ENCODE measurements around the gene SLC51B.
A peak's percentile ranks its signal among the peaks of the same experiment; 100 is the strongest.

Gene SLC51B

GRCh38 chr15:65081270-65081669 lies 36.1 kb downstream of the SLC51B start:
- Histone ChIP-seq H3K36me3 (ENCODE audit: low read depth) (no peaks in the 10 kb centered on the region), H3K9me3 (ENCODE audit: severe bottlenecking) (no peaks in the 10 kb centered on the region), H3K27me3 (ENCODE audit: insufficient read depth, poor library complexity, severe bottlenecking) (peaks cover 15% of the 10 kb centered on the region), H3K4me1 (ENCODE audit: insufficient read depth, poor library complexity, severe bottlenecking) (no peaks in the 10 kb centered on the region), H3K27ac (ENCODE audit: poor library complexity, severe bottlenecking) (no peak overlapping the region), H3K4me3 (ENCODE audit: severe bottlenecking) (no peak overlapping the region)
- ATAC-seq (ENCODE audit: low read depth) = no peak
- TF ChIP-seq, protein P1, sequence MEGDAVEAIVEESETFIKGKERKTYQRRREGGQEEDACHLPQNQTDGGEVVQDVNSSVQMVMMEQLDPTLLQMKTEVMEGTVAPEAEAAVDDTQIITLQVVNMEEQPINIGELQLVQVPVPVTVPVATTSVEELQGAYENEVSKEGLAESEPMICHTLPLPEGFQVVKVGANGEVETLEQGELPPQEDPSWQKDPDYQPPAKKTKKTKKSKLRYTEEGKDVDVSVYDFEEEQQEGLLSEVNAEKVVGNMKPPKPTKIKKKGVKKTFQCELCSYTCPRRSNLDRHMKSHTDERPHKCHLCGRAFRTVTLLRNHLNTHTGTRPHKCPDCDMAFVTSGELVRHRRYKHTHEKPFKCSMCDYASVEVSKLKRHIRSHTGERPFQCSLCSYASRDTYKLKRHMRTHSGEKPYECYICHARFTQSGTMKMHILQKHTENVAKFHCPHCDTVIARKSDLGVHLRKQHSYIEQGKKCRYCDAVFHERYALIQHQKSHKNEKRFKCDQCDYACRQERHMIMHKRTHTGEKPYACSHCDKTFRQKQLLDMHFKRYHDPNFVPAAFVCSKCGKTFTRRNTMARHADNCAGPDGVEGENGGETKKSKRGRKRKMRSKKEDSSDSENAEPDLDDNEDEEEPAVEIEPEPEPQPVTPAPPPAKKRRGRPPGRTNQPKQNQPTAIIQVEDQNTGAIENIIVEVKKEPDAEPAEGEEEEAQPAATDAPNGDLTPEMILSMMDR (IDR thresholded peaks at IDR 0.05; ENCODE audit: poor library complexity, severe bottlenecking) = no peak
- DNase-seq (ENCODE audit: low spot score) = no peak

DNA sequence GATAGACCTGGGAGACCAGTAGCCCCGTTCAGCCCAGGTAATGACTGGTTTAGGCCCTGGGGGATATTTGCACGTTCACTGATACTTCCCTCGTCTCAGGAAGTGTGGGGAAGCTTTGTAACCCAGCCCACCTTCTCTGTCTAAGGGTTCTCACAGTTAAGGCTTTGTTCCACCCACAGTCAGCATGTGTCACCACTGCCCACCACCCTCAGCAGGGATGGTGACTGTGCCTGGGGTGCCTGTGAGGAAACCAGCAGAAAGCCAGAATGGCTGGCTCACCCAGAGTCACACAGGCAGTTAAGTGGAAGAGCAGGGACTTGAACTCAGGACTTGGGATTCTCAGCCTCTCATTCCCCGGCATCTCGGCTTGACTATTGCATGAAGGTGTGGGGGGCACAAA lies 36.6 kb downstream of the SLC51B start:
- TF ChIP-seq, protein P1 (IDR thresholded peaks at IDR 0.05; ENCODE audit: poor library complexity, severe bottlenecking) = no peak
- Histone ChIP-seq H3K9me3 (ENCODE audit: severe bottlenecking) (no peaks in the 10 kb centered on the region), H3K27ac (ENCODE audit: poor library complexity, severe bottlenecking) (no peak overlapping the region), H3K4me1 (ENCODE audit: insufficient read depth, poor library complexity, severe bottlenecking) (no peaks in the 10 kb centered on the region), H3K27me3 (ENCODE audit: insufficient read depth, poor library complexity, severe bottlenecking) (peaks cover 12% of the 10 kb centered on the region), H3K36me3 (ENCODE audit: low read depth) (no peaks in the 10 kb centered on the region), H3K4me3 (ENCODE audit: severe bottlenecking) (no peak overlapping the region)
- no peak for ATAC-seq (ENCODE audit: low read depth)
- DNase-seq (ENCODE audit: low spot score) = no peak

- Histone ChIP-seq H3K27ac (ENCODE audit: poor library complexity, severe bottlenecking) (no peak overlapping the region), H3K4me3 (ENCODE audit: severe bottlenecking) (no peak overlapping the region), H3K27me3 (ENCODE audit: insufficient read depth, poor library complexity, severe bottlenecking) (peaks cover 5% of the 10 kb centered on the region), H3K4me1 (ENCODE audit: insufficient read depth, poor library complexity, severe bottlenecking) (no peaks in the 10 kb centered on the region), H3K9me3 (ENCODE audit: severe bottlenecking) (no peaks in the 10 kb centered on the region), H3K36me3 (ENCODE audit: low read depth) (no peaks in the 10 kb centered on the region)
- ATAC-seq (ENCODE audit: low read depth) (peak; percentile 36; the same call in 2 of the 3 replicates), DNase-seq (ENCODE audit: low spot score) (no peak)
- TF ChIP-seq, protein P1 (IDR thresholded peaks at IDR 0.05; ENCODE audit: poor library complexity, severe bottlenecking) = no peak
Observed at GRCh38 chr15:65082303-65082953, 37.2 kb downstream of the SLC51B start.

DNA sequence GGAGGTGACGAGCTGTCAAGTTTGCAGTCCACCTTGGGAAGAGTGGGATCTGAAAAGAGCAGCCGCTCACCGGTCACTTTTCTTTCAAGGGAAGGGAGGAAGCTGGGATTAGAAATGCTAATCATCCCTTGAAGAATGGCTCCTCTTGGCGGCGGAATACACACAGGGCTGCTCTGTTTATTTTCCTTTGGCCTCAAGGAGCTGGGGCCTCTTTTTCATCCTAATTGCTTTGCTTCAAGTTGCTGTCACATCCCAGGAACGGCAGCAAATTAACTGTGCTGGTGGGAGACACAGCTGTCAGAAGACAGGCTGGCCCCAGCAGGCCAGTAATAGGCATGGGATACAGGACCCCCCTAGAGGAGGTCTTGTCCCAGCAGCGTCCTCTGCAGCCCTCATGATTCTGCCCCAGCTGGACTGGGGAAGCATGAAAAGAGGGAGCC lies 38.1 kb downstream of the SLC51B start:
- Histone ChIP-seq H3K27me3 (ENCODE audit: insufficient read depth, poor library complexity, severe bottlenecking) (no peaks in the 10 kb centered on the region), H3K27ac (ENCODE audit: poor library complexity, severe bottlenecking) (no peak overlapping the region), H3K9me3 (ENCODE audit: severe bottlenecking) (no peaks in the 10 kb centered on the region), H3K4me3 (ENCODE audit: severe bottlenecking) (no peak overlapping the region), H3K36me3 (ENCODE audit: low read depth) (no peaks in the 10 kb centered on the region), H3K4me1 (ENCODE audit: insufficient read depth, poor library complexity, severe bottlenecking) (no peaks in the 10 kb centered on the region)
- TF ChIP-seq, protein P1 (IDR thresholded peaks at IDR 0.05; ENCODE audit: poor library complexity, severe bottlenecking) = no peak
- ATAC-seq (ENCODE audit: low read depth) = no peak
- no peak for DNase-seq (ENCODE audit: low spot score)

DNA sequence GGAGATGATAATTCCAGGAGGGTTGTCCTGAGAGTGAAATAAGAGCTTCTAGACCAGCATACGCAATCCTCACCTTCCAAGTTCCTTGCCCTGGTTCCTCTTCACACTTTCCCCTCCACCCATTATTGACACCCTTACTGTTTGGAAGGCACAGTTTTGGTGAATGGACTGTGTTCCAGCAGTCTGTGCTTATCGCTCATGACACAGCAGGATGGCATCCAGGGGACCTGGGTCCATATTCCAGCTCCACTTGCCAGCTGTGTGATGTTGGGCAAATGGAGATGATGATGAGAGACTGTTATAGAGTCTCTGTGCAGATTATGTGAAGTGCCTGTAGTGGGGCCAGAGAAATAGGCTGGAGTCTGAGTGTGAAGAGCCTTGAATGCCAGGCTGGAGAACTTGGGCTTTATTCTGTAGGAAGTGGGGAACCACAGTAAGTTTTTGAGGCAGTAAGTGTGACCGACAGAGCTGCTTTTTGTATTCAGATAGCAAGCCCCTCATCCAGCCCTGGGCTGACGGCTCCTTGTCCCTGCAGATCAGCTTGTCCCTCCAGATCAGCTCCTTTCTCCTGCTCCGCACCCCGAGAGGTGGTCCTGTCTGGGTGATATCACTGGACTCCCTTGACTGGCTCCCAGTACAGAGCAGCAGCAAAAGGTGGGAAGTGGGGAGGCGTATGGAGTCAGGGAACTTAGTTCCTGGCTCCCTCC lies 39.5 kb downstream of the SLC51B start:
- Histone ChIP-seq H3K27me3 (ENCODE audit: insufficient read depth, poor library complexity, severe bottlenecking) (no peaks in the 10 kb centered on the region), H3K4me1 (ENCODE audit: insufficient read depth, poor library complexity, severe bottlenecking) (no peaks in the 10 kb centered on the region), H3K9me3 (ENCODE audit: severe bottlenecking) (no peaks in the 10 kb centered on the region), H3K36me3 (ENCODE audit: low read depth) (no peaks in the 10 kb centered on the region), H3K27ac (ENCODE audit: poor library complexity, severe bottlenecking) (no peak overlapping the region), H3K4me3 (ENCODE audit: severe bottlenecking) (no peak overlapping the region)
- TF ChIP-seq, protein P1 (IDR thresholded peaks at IDR 0.05; ENCODE audit: poor library complexity, severe bottlenecking) = no peak
- DNase-seq (ENCODE audit: low spot score) (peak; percentile 64), ATAC-seq (ENCODE audit: low read depth) (no peak)
